ENCODE measurements around the gene KMT2A.
"Not testable (repeated sequence)": the region's sequence is repeated elsewhere in the genome, so short reads cannot be mapped to it uniquely, and the experiment has no call there.

KMT2A gene

DNA sequence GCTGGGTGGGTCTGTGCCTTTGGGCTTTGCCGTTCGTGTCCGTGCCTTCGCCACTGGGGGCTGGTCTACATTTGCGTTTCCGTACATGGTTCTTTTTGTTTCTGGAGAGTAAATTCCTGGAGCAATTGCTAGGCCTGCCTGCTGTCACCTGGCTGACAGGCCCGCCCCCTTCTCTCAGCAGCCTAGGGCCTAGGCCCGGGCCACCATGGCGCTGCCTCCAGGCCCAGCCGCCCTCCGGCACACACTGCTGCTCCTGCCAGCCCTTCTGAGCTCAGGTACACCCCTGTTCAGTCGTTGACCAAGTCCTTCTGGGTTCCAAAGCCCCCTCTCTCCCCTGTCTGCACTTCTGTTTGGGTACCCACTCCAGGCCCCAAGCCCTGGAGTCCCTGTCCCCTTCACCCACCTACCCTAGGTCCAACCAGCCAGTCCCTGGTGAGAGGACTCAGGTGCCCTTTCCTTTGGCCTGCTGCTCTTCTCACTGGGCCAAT, 95.3 kb downstream of the KMT2A start:
- DNase-seq (ENCODE audit: extremely low read depth in 1 of 2, low read depth in 1 of 2) = no peak

DNA sequence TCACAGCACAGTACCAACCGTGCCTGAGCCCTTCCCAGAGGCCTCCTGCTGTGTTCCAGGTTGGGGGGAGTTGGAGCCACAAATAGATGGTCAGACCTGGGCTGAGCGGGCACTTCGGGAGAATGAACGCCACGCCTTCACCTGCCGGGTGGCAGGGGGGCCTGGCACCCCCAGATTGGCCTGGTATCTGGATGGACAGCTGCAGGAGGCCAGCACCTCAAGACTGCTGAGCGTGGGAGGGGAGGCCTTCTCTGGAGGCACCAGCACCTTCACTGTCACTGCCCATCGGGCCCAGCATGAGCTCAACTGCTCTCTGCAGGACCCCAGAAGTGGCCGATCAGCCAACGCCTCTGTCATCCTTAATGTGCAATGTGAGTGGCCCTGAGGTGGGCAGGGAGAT, 95.8 kb downstream of the KMT2A start:
- DNase-seq (ENCODE audit: extremely low read depth in 1 of 2, low read depth in 1 of 2) = no peak

DNA sequence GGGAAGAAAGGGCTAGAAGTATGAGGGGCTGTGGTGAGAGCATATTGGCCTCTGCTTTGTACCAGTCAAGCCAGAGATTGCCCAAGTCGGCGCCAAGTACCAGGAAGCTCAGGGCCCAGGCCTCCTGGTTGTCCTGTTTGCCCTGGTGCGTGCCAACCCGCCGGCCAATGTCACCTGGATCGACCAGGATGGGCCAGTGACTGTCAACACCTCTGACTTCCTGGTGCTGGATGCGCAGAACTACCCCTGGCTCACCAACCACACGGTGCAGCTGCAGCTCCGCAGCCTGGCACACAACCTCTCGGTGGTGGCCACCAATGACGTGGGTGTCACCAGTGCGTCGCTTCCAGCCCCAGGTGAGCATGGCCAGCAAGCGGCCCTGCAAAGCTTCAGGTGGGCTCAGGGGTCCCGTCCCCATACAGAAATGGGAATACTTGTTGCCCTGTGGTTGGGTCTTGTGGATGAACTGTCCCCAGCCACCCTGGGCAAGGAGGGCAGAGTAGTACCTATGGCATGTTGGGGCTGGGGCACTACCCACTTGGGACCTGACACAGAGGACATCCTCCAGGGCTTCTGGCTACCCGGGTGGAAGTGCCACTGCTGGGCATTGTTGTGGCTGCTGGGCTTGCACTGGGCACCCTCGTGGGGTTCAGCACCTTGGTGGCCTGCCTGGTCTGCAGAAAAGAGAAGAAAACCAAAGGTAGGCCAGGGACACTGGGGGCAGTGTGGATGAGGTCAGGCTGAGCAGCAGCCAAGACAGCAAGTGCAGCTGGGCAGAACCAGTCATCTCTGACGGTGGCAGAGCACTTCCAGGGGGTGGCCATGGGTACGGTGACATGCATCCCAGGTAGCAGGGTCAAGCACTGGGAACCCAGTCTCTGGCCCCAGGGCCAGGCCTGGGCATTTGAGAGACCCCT, 96.8 kb downstream of the KMT2A start:
- DNase-seq (ENCODE audit: extremely low read depth in 1 of 2, low read depth in 1 of 2) = no peak

DNA sequence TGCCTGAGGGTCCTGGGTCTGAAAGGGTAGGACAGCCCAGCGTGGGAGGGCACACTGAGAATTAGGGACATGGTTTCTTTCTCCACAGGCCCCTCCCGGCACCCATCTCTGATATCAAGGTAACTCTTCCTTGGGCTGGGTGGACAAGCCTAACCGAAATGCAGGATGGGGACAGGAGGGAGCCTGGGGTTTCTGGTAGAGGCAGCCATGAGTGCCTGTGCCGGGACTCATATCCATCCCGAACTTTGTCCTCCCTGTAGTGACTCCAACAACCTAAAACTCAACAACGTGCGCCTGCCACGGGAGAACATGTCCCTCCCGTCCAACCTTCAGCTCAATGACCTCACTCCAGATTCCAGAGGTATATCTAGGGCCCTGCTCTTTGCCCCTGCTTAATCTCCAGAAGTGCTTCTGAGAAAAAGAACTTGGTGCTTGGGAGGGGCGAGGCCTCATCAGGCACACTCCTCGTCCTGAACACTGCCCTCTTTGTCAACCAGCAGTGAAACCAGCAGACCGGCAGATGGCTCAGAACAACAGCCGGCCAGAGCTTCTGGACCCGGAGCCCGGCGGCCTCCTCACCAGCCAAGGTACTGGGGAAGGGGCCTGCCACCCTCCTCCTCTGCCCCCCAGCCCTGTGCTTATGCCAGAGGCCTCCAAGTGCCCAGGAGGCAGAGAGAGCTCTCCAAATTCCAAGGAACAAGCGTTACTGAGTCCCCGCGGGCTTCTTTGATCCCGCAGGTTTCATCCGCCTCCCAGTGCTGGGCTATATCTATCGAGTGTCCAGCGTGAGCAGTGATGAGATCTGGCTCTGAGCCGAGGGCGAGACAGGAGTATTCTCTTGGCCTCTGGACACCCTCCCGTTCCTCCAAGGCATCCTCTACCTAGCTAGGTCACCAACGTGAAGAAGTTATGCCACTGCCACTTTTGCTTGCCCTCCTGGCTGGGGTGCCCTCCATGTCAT, 97.8 kb downstream of the KMT2A start:
- DNase-seq (ENCODE audit: extremely low read depth in 1 of 2, low read depth in 1 of 2) = no peak

DNA sequence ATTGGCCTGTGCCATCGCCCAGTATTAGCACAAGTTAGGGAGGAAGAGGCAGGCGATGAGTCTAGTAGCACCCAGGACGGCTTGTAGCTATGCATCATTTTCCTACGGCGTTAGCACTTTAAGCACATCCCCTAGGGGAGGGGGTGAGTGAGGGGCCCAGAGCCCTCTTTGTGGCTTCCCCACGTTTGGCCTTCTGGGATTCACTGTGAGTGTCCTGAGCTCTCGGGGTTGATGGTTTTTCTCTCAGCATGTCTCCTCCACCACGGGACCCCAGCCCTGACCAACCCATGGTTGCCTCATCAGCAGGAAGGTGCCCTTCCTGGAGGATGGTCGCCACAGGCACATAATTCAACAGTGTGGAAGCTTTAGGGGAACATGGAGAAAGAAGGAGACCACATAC, 99.0 kb downstream of the KMT2A start:
- DNase-seq (ENCODE audit: extremely low read depth in 1 of 2, low read depth in 1 of 2) = no peak

DNA sequence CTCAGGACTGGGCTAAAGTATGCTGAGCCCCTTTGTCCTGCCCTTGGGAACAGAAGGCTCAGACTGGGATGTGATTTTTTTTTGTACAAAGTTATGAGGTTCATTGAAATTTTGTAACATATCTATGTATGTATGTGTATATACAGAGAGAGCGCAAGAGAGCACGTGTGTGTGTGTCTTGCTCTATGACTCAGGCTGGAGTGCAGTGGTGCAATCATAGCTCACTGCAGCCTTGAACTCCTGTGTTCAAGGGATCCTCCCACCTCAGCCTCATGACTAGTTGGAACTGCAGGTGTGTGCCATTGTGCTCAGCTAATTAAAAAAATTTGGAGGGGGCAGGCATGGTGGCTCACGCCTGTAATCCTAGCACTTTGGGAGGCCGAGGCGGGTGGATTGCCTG, 100.4 kb downstream of the KMT2A start:
- no peak for DNase-seq (ENCODE audit: extremely low read depth in 1 of 2, low read depth in 1 of 2)

DNA sequence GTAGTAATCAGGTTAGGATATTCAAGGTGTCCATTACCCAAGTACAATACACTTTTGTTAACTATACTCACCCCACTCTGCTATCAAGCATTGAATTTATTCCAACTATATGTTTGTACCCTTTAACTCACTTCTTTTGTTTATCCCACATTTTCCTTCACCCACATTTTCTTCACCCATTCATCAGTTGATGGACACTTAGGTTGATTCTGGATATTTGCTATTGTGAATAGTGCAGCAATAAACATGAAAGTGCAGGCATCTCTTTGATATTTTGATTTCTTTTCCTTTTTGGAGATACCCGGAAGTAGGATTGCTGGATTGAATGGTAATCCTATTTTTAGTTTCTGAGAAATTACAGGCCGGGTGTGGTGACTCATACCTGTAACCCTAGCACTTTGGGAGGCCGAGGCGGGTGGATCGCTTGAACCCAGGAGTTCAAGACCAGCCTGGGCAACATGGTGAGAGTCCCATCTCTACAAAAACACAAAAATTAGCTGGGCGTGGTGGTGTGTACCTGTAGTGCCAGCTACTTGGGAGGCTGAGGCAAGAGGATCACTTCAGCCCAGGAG, 101.2 kb downstream of the KMT2A start:
- DNase-seq (ENCODE audit: extremely low read depth in 1 of 2, low read depth in 1 of 2) = no peak

DNA sequence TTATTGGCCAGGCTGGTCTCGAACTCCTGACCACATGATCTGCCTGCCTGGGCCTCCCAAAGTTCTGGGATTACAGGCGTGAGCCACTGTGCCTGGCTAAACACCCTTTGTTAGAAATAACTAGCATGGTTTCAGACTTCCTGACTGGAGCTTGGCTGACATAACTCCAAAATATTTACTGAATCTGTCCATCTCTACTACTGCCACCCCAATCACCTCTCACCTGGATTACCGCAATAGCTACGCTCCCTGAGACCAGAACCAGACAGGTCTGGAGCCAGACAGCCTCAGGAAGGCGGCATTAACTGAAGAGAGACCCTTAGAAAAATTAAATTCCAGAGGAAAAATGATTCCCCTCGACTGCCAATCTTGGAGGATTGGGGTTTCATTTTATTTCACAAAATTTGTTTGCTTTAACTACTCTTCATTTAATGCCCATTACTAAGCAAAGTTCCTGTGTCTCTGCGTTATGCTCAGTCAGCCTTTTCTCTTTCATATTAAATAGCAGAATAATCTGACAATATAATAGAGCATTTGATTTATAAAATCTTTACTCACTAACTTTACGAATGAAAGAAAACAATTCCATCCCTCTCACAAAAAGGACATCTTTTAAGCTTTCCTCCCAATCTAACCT, 107.8 kb downstream of the KMT2A start:
- DNase-seq (ENCODE audit: extremely low read depth in 1 of 2, low read depth in 1 of 2) = no peak

DNA sequence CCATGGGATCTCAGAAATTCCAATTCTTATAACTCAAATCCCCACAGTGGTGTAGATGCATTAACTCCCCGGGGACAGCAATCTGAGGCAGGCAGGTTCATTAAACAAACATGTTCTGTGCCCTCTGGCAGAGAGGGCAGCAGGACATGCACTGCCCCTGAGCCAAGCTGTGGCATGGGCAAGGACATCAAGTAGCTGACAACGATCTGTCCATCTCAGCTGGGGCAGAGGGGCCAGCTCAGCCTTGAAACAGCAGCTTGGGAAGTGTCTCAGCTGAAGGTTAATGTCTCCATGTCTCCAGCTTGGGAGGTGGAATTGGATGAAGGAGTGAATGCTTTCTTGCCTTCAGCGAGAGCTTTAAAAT, 108.3 kb downstream of the KMT2A start:
- DNase-seq (ENCODE audit: extremely low read depth in 1 of 2, low read depth in 1 of 2) = no peak

DNA sequence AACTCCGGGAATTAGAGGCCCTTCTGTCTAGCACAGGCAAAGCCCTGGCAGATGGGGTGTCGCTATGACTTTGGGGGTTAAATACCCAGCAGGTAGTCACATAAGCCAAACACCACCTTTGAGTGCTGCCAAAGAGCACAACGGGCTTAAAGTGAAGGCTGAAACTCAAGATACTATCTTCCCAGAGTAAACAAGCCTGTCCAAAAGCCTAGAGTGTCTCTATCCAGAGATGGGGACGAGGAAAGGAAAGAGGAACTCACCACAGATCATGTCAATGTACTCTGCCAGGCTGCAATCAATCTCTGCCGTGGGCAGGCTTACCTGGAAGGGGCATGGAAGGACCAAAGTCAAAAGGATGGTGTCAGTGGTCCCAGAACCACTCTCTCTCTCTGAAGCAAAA, 109.2 kb downstream of the KMT2A start:
- DNase-seq (ENCODE audit: extremely low read depth in 1 of 2, low read depth in 1 of 2) = no peak

DNA sequence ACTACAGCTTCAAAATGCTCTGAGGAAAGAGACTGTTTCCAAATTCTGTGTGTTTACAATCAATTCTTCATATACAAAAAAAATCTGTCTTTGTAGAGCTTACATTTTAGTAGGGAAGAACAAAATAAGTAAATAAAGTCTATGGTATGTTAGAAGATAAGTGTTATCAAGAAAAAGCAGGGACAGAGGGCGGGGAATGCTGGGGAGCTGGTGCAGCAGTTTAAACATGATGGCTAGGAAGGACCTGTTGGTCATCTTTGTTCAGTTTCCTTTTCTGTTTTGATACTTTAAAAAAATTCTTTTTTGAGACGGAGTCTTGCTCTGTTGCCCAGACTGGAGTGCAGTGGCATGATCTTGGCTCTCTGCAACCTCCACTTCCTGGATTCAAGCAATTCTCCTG, 110.8 kb downstream of the KMT2A start:
- no peak for DNase-seq (ENCODE audit: extremely low read depth in 1 of 2, low read depth in 1 of 2)

DNA sequence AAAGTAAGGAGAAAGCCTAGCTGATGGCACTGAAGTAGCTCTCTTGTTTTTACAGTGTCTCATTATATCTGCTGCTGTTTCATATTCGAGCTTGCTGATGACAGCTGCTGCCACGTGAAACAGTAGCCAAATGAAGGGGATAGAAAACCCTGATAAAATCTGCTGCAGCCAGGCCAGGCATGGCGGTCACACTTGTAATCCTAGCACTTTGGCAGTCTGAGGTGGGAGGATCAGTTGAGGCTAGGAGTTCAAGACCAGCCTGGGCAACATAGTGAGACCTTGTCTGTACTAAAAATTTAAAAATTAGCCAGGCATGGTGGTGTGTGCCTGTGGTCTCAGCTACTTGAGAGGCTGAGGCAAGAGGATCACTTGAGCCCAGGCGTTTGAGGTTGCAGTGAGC, 116.0 kb downstream of the KMT2A start:
- DNase-seq (ENCODE audit: extremely low read depth in 1 of 2, low read depth in 1 of 2) = no peak

DNA sequence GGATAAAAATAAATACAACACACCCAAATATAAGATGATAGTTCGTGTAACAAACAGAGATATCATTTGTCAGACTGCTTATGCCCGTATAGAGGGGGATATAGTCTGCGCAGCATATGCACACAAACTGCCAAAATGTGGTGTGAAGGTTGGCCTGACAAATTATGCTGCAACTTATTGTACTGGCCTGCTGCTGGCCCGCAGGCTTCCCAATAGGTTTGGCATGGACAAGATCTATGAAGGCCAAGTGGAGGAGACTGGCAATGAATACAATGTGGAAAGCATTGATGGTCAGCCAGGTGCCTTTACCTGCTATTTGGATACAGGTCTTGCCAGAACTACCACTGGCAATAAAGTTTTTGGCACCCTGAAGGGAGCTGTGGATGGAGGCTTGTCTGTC, 124.5 kb downstream of the KMT2A start:
- DNase-seq (ENCODE audit: extremely low read depth in 1 of 2, low read depth in 1 of 2) = no peak

DNA sequence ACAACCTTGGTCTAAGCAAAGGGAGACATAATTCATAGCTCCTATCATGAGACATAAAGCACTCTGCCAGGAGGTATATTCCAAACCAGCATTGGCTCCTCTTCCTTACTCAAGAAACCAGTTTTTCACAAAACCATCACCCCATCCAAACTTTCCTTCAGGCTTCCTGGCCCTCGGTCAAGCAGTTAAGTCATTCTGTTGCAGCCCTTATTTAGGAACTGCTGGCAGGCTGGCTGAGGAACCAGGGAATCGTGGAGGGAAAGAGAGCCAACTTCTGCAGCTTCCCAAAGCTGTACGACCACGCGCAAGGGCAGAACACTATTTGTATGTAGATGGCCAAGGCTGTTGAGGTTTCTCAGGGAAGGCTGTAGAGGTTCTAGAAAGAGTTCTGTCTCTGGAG, 128.8 kb downstream of the KMT2A start:
- no peak for DNase-seq (ENCODE audit: extremely low read depth in 1 of 2, low read depth in 1 of 2)

DNA sequence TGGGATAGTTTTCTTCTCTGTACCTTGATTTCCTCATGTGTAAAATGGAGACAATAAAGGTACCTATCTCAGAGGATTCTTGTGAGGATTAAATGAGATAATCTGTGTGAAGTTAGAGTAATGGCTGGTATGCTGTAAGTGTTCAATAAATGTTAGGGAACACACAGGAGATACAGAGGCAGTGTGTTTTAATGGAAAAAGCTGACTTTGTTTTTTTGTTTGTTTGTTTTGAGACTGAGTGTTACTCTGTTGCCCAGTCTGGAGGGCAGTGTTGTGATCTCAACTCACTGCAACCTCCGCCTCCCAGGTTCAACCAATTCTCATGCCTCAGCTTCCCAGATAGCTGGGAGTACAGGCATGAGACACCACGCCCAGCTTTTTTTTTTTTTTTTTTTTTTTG, 133.4 kb downstream of the KMT2A start:
- DNase-seq (ENCODE audit: extremely low read depth in 1 of 2, low read depth in 1 of 2) = no peak

DNA sequence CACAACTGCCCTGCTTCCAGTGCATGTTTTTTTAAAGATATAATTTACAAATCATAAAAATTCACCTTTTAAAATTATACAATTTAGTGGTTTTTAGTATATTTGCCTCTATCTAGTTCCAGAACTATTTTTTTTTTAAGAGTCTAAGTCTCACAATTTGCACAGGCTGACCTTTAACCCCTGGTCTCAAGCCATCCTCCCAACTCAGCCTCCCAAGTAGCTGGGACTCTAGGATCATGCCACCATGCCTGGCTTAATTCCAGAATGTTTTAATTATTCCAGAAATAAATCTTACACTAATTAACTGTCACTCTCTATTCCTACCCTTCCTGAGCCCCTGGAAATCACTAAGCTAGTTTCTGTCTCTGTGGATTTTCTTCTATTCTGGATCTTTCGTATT, 134.5 kb downstream of the KMT2A start:
- DNase-seq (ENCODE audit: extremely low read depth in 1 of 2, low read depth in 1 of 2) = no peak

DNA sequence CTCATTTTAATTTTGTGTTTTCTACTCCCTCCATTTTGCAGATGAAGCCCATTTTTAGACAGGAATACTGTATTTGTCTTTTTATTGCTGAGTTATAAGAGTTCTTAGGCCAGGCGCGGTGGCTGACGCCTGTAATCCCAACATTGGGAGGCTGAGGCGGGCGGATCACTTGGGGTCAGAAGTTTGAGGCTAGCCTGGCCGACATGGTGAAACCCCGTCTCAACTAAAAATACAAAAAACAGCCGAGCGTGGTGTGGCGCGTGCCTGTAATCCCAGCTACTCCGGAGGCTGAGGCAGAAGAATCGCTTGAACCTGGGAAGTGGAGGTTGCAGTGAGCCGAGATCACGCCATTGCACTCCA, 135.4 kb downstream of the KMT2A start:
- DNase-seq (ENCODE audit: extremely low read depth in 1 of 2, low read depth in 1 of 2) = not testable (repeated sequence)

DNA sequence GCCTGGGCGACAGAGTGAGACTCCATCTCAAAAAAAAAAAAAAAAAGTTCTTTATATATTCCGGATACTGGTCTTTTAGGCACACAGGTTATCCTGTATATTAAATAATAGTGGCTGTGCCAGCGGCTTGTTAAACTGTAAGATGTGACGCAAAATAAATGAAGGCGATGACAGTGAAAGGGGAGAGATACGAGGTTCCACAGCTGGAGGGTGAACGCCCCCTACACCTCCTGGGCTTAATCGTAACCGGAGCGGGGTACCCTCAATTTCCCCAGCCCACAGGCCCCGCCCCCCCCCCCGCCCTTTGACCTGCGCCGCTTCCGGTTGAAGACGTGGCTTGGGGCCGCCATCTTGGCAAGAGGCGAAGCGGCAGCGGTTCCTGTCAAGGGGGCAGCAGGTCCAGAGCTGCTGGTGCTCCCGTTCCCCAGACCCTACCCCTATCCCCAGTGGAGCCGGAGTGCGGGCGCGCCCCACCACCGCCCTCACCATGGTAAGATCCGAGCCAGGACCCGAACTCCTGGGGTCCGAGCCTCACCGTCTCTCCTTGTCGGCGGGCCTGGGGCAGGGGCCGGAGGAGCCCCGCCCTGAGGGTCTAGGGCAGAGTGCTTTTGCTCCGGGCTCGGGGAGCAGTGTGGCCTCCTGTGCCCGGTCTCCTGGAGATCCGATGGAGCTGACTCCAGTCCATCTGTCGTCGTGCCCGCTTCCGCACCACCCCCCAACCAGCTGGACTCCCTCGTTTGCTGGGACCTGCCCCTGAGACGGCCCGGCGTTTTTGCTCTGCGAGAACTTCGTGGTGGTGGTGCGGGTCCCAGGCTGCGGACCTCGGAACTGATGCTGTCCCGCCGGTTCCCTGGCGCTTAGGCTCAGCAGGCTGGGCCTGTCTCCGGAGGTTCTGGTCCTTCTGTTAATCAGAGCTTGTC, 136.0 kb downstream of the KMT2A start, which contains the start of gene ARCN1:
ARCN1 (plus strand) TSS at position 349 of the 920 bp plus-strand sequence; CDS start at position 488, 139 bp downstream.
- DNase-seq (ENCODE audit: extremely low read depth in 1 of 2, low read depth in 1 of 2) = peak; percentile 52 to 59

DNA sequence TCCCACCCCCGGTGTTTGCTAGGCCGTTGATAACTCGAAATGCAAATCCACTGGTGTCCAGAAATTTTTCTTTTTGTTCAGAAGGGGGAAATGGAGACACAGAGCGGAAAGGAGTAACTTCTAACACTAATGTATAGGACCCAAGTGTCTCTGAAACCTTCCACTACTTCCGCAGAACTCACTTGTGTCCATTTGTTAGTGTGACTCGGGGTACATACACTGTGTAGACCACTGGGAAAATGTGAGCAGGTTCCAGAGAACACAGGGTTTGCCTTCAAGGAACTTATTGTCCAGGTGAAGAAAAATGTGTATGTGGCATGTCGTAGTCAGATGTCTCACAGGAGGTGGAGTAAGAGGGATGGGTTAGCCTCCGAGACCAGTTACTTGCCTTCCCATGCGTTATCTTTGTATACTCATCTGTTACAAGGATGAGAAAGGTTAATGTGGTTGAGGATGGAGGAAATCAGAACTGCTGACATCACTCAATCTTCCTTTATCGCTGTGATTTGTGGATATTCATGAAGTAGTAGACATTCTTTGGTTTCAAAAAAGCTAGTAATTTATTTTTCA, 136.8 kb downstream of the KMT2A start:
- DNase-seq (ENCODE audit: extremely low read depth in 1 of 2, low read depth in 1 of 2) = no peak
